ENCODE results near the gene CEP97. TPM values are rescaled to one million over a fixed set of nuclear protein-coding genes. Genes with fewer than 3 reads are reported as not detected.

CEP97 gene
- total and polyA plus RNA-seq, 2 experiments from 2014 or later, result 5.0 to 19.0 TPM

DNA sequence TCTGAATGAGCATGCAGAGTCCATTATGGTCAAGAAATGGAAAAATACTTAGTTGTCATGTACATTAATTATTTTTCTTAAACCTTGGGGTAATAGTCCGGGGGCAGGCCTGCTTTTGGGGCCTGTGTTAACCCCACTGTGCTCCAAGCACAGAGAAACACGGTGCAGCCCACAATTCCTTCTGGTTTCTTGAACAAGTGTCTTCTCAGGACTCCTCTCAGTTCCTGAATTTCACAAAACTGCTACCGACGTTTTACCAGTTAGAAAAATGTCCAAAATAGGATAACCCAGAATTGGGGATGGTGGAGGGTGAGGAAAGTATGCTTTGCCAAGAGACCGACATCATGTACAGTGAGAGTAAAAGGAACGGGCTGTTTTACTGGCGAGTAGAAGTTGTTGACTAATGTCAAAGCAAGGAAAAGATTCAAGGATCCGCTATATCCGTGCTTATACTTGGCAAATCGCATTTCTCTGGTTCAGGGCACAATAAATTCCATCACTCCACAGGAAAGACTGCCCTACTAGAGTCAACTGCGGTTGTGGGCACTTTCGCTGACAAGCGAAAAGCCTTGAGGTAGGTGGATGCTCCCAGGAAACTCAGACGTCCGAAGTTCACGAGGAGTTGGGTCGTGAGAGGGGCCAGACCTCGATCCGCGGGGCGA, 54.1 kb downstream of the CEP97 start (continued):
- TF ChIP-seq, protein P1, sequence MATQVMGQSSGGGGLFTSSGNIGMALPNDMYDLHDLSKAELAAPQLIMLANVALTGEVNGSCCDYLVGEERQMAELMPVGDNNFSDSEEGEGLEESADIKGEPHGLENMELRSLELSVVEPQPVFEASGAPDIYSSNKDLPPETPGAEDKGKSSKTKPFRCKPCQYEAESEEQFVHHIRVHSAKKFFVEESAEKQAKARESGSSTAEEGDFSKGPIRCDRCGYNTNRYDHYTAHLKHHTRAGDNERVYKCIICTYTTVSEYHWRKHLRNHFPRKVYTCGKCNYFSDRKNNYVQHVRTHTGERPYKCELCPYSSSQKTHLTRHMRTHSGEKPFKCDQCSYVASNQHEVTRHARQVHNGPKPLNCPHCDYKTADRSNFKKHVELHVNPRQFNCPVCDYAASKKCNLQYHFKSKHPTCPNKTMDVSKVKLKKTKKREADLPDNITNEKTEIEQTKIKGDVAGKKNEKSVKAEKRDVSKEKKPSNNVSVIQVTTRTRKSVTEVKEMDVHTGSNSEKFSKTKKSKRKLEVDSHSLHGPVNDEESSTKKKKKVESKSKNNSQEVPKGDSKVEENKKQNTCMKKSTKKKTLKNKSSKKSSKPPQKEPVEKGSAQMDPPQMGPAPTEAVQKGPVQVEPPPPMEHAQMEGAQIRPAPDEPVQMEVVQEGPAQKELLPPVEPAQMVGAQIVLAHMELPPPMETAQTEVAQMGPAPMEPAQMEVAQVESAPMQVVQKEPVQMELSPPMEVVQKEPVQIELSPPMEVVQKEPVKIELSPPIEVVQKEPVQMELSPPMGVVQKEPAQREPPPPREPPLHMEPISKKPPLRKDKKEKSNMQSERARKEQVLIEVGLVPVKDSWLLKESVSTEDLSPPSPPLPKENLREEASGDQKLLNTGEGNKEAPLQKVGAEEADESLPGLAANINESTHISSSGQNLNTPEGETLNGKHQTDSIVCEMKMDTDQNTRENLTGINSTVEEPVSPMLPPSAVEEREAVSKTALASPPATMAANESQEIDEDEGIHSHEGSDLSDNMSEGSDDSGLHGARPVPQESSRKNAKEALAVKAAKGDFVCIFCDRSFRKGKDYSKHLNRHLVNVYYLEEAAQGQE (IDR thresholded peaks at IDR 0.05; ENCODE audit: unreplicated experiment), result no peak
- no peak for TF ChIP-seq JUNB (IDR thresholded peaks at IDR 0.05; ENCODE audit: unreplicated experiment)

DNA sequence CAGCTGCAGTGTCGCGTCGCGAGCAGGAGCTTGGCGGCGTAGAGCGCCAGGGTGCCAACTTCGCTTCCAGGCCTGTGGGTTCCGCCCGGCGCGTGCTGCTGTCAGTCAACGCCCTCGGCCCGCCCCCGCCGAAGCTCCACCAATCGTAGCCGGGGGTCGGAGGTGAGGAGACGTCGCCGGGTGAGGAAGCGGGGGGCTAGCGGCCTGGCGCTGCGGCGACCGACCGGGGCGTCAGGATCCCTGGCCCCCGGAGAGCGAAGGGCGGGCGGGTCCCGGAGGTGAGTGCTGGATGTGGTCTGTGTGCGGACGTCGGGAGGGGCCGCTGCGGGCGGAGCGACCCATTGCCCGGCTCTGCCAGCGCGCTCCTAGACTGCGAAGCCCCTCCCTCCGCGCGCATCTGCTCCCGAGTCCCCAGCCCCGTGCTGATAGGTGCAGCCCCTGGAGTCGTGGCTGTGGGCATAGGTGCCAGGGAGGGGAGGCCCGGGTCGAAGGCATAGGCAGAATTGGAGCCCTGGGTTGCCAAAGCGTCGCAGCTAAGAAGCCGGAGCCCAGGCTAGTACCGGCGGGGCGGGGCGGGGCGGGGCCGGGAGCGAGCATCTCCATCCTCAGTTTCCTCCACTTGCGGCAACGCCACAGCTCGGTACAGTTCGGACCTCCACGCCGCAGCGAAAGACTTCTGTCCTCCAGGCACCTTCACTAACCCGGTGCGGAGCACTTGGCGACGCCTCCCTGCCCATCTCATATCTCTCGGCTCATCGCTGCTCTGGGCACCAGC, 54.8 kb downstream of the CEP97 start, which contains the start of gene NXPE3:
TSS of gene NXPE3 (plus strand) at position 165 of the 775 bp plus-strand sequence. CDS start 6,386 bp downstream, outside the sequence.
- H3K9me3 Mint-ChIP-seq, result no peaks in the 10 kb centered on the region
- H3K27ac Mint-ChIP-seq, result no peak within 1 kb of the TSS
- H3K36me3 Mint-ChIP-seq (ENCODE audit: low read depth), result peaks cover 15% of the 10 kb centered on the region
- no peaks in the 10 kb centered on the region for H3K9me2 ChIP-seq (ENCODE audit: insufficient read depth)
- peaks cover 7% of the 10 kb centered on the region; the same call in 1 of the 2 replicates for H3K27me3 ChIP-seq (ENCODE audit: insufficient read depth)
- peaks cover 25% of the 10 kb centered on the region for H3K4me1 Mint-ChIP-seq
- peak; percentile 94 for DNase-seq (ENCODE audit: low spot score)
- H3K4me2 ChIP-seq, result peak within 1 kb of the TSS; percentile 95
- H3K4me1 ChIP-seq (ENCODE audit: insufficient read depth), result peaks cover 29% of the 10 kb centered on the region
- peaks cover 24% of the 10 kb centered on the region for H3K79me2 ChIP-seq (replicated peaks; ENCODE audit: insufficient read depth)
- peaks cover 10% of the 10 kb centered on the region for H3K27me3 Mint-ChIP-seq (ENCODE audit: insufficient read depth, low read depth, poor library complexity)
- peaks cover 5% of the 10 kb centered on the region; the same call in 1 of the 2 replicates for H3F3A ChIP-seq (replicated peaks; ENCODE audit: low read depth)
- no peaks in the 10 kb centered on the region for H4K20me1 ChIP-seq (replicated peaks; ENCODE audit: insufficient read depth)
- peak within 1 kb of the TSS; percentile 99 for H2AFZ ChIP-seq
- no peak within 1 kb of the TSS for H3K27ac ChIP-seq (ENCODE audit: low read depth)
- H3K36me3 ChIP-seq (ENCODE audit: insufficient read depth), result peaks cover 16% of the 10 kb centered on the region
- peak; percentile 92 for ATAC-seq
- peak within 1 kb of the TSS; percentile 83 for H3K4me3 ChIP-seq
- H3K4me3 Mint-ChIP-seq, result peak within 1 kb of the TSS; percentile 84
- TF ChIP-seq, protein P2, sequence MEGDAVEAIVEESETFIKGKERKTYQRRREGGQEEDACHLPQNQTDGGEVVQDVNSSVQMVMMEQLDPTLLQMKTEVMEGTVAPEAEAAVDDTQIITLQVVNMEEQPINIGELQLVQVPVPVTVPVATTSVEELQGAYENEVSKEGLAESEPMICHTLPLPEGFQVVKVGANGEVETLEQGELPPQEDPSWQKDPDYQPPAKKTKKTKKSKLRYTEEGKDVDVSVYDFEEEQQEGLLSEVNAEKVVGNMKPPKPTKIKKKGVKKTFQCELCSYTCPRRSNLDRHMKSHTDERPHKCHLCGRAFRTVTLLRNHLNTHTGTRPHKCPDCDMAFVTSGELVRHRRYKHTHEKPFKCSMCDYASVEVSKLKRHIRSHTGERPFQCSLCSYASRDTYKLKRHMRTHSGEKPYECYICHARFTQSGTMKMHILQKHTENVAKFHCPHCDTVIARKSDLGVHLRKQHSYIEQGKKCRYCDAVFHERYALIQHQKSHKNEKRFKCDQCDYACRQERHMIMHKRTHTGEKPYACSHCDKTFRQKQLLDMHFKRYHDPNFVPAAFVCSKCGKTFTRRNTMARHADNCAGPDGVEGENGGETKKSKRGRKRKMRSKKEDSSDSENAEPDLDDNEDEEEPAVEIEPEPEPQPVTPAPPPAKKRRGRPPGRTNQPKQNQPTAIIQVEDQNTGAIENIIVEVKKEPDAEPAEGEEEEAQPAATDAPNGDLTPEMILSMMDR (conservative IDR thresholded peaks at IDR 0.05; ENCODE audit: low read depth in 2 of 2), result no peak
- TF ChIP-seq CREB1 (CRISPR knock-in tag; IDR thresholded peaks at IDR 0.05; ENCODE audit: low read depth) (peak; percentile 53; the same call in 1 of the 2 replicates), JUNB (IDR thresholded peaks at IDR 0.05; ENCODE audit: unreplicated experiment) (no peak), POLR2AphosphoS5 (IDR thresholded peaks at IDR 0.05; ENCODE audit: low read depth) (peak; percentile 55), EZH2phosphoT487 (IDR thresholded peaks at IDR 0.05; ENCODE audit: unreplicated experiment) (no peak), NANOG (IDR thresholded peaks at IDR 0.05; ENCODE audit: borderline replicate concordance) (no peak), ETS1 (IDR thresholded peaks at IDR 0.05) (peak; percentile 7; the same call in 1 of the 2 replicates), STAT1 (IDR thresholded peaks at IDR 0.05; ENCODE audit: unreplicated experiment) (no peak)
- TF ChIP-seq, protein P1 (IDR thresholded peaks at IDR 0.05; ENCODE audit: unreplicated experiment), result no peak
